ENCODE data around the gene SUMO4. TPM values are rescaled to one million over a fixed set of nuclear protein-coding genes. Genes with fewer than 3 reads are reported as not detected.

SUMO4 gene
- total and polyA plus RNA-seq, 2 of the 8 experiments (the other 6 are each of a cell fraction or from before 2014, with no cell fraction given), result 0.09 to 1.3 TPM

DNA sequence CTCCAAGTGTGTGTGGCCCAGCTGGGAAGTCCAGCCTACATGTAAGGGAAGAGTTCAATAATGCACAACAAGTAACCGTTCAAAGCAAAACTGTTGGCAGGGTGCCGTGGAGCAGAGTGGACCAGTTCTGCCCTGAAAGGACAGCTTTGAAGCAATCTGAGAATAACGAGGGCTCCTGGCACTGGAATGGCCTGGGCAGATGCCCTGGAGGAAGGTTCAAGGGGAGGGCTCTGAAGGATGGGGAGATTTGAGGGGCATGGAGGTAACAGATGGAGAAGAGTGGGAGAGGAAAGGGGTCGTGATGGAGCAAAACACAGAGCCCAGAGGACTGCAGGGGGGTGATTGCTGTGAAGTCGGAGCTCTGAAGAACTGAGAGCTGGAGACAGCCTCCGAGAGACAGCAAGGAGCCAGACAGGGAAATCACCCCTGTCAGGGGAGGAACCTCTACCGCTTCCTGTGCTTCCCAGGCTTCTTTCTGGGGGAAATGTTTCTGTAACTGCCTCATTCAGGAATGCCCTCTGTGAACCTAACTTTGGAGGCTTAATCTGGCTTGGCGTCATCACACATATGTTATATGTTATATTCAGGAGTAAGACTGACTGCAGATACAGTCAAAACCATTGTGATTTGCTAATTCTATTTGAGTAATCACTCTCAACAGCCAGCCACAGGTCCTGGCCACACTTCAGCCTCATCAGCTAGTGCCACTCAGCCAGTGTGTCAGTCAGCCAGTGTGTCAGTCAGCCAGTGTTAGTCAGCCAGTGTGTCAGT, 43.5 kb downstream of the SUMO4 start:
- no peak for FAIRE-seq
- H3K79me1 ChIP-seq (ENCODE audit: low read depth, low read length), result no peaks in the 10 kb centered on the region
- CTCF ChIA-PET (ENCODE audit: partially characterized antibody), result interaction anchor here (1.2 to 1.4 kb wide), 2 partner anchors 9 to 12 kb away, joined by 3 to 14 read pairs; no protein-coding TSS in a partner anchor

More for the DNA sequence above, 43.5 kb downstream of the SUMO4 start:
- no peak overlapping the region for H3K56ac ChIP-seq (replicated peaks; ENCODE audit: insufficient read length, low read depth, low read length)
- H2BK5ac ChIP-seq (ENCODE audit: low read depth, low read length), result no peak overlapping the region
- no peaks in the 10 kb centered on the region; a peak in 2 of 4 replicates for H3K9me3 ChIP-seq (ENCODE audit: insufficient read depth in 2 of 2, low read depth in 1 of 2, low read length in 1 of 2)
- H4K8ac ChIP-seq (ENCODE audit: extremely low read depth, insufficient read depth, low read length), result no peak overlapping the region
- H3K27ac ChIP-seq (ENCODE audit: low read depth, low read length), result no peak overlapping the region
- no peak overlapping the region for H2BK12ac ChIP-seq (ENCODE audit: low read depth, low read length)
- H2BK15ac ChIP-seq (ENCODE audit: low read length), result no peak overlapping the region
- H4K91ac ChIP-seq (replicated peaks; ENCODE audit: insufficient read length, low read length), result no peak overlapping the region
- no peaks in the 10 kb centered on the region for H3K79me2 ChIP-seq (ENCODE audit: control insufficient read depth in 1 of 2, insufficient read depth in 2 of 2, low read length in 2 of 2)
- no peak overlapping the region for H2AFZ ChIP-seq (ENCODE audit: low read length)
- POLR2A ChIA-PET (ENCODE audit: partially characterized antibody), result no interaction called here
- no peak overlapping the region for H3K23ac ChIP-seq (ENCODE audit: insufficient read length)
- no peak overlapping the region for H3K18ac ChIP-seq (ENCODE audit: extremely low read depth, low read length)
- no peak overlapping the region for H3K14ac ChIP-seq (ENCODE audit: insufficient read length)
- no peaks in the 10 kb centered on the region for H4K20me1 ChIP-seq (replicated peaks in 1 of 2; ENCODE audit: control insufficient read depth in 1 of 2, insufficient read depth in 2 of 2, low read length in 2 of 2)
- no peak overlapping the region for H4K5ac ChIP-seq (ENCODE audit: insufficient read length, low read depth, low read length)
- H3K27me3 ChIP-seq (replicated peaks in 1 of 4; ENCODE audit: control insufficient read depth in 3 of 4, extremely low read depth in 1 of 4, insufficient read depth in 3 of 4, low read length in 3 of 4), result no peaks in the 10 kb centered on the region
- 90% methylated on average over 8 of the region's 8 CpGs; no CpG with 5 or more reads in 1 of the 2 experiments for WGBS, 2 experiments (ENCODE audit: extremely low coverage in 1 of 2, insufficient coverage in 1 of 2, insufficient read length in 1 of 2, insufficient replicate concordance in 2 of 2, low coverage in 1 of 2, low lambda C conversion rate in 2 of 2, missing lambda C conversion rate in 1 of 2)
- no peak overlapping the region for H2BK20ac ChIP-seq (ENCODE audit: low read length)
- H3K4me2 ChIP-seq (ENCODE audit: insufficient read depth in 1 of 2, low read depth in 2 of 2, low read length in 2 of 2), result no peak overlapping the region
- no peak overlapping the region for H2AK5ac ChIP-seq (ENCODE audit: low read depth, low read length)
- H3K23me2 ChIP-seq (ENCODE audit: low read depth, low read length), result no peaks in the 10 kb centered on the region
- H3K4me3 ChIP-seq (ENCODE audit: extremely low read depth in 1 of 4, insufficient read depth in 2 of 4, low read depth in 3 of 4, low read length in 4 of 4), result no peak overlapping the region
- TF ChIP-seq SP2 (IDR thresholded peaks at IDR 0.05; ENCODE audit: low read length), result no peak
- TF ChIP-seq CTBP2 (IDR thresholded peaks at IDR 0.05; ENCODE audit: borderline replicate concordance, insufficient read depth, insufficient read length, low read length), result no peak
- TF ChIP-seq ZNF274 (IDR thresholded peaks at IDR 0.05; ENCODE audit: borderline replicate concordance, extremely low read depth, low read length), result no peak
- H3K4me1 ChIP-seq (replicated peaks in 1 of 4; ENCODE audit: control insufficient read depth in 3 of 4, insufficient read depth in 4 of 4, low read length in 3 of 4), result no peaks in the 10 kb centered on the region
- no peak overlapping the region for H2BK120ac ChIP-seq (replicated peaks; ENCODE audit: low read depth, low read length)
- no peak for DNase-seq (ENCODE audit: low read depth in 1 of 2, low spot score in 2 of 2)
- H3K4ac ChIP-seq (replicated peaks; ENCODE audit: insufficient read length, low read depth, low read length), result no peak overlapping the region
- no peaks in the 10 kb centered on the region for H3K36me3 ChIP-seq (ENCODE audit: control insufficient read depth in 2 of 4, insufficient read depth in 4 of 4, low read length in 3 of 4)
- no peak overlapping the region for H3K9ac ChIP-seq (replicated peaks in 1 of 4; ENCODE audit: extremely low read depth in 1 of 4, low read depth in 3 of 4, low read length in 3 of 4)

All from H1 (cell line).